ENCODE data around the gene ACBD6.

ACBD6 gene

DNA sequence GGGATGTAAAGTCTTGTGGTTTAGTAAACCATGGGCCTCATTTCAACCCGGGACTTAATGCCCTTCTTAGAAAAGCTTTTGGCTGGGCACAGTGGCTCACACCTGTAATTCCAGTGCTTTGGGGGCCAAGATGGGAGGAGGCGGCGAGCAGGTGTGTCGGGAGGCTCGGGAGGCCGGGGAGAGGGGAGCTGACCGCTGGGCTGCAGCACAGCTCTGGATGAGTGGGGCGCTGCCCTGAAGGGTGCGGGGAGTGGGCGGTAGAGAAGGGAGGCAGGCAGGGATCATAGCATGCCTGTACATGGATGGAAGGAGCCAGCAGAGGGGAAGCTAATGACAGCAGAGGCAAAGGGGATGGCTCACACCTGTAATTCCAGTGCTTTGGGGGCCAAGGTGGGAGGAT, 241.3 kb downstream of the ACBD6 start:
- in situ Hi-C loops (cut with HindIII; ENCODE audit: low sequenced_read_pairs) = no loop called here

DNA sequence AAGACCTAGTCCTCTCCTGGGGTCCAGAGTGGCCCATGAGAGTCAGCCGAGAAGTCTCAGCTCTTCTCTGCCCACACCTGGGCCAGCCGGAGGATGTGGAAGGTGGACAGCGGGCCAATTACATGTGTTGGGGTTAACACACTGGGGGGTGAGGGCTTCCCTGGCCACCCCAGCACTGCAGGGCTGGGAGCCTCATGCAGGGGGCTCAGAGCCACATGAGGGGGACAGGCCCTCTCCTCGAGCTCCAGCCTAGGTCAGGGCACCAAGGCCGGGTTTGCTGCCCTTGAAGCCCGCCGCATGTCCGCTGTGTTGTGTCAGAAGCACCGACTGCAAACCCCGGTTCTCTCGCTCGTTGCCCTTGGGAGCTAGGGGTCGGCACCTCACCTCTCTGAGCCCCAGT, 241.8 kb downstream of the ACBD6 start:
- in situ Hi-C loops (cut with HindIII; ENCODE audit: low sequenced_read_pairs) = no loop called here

DNA sequence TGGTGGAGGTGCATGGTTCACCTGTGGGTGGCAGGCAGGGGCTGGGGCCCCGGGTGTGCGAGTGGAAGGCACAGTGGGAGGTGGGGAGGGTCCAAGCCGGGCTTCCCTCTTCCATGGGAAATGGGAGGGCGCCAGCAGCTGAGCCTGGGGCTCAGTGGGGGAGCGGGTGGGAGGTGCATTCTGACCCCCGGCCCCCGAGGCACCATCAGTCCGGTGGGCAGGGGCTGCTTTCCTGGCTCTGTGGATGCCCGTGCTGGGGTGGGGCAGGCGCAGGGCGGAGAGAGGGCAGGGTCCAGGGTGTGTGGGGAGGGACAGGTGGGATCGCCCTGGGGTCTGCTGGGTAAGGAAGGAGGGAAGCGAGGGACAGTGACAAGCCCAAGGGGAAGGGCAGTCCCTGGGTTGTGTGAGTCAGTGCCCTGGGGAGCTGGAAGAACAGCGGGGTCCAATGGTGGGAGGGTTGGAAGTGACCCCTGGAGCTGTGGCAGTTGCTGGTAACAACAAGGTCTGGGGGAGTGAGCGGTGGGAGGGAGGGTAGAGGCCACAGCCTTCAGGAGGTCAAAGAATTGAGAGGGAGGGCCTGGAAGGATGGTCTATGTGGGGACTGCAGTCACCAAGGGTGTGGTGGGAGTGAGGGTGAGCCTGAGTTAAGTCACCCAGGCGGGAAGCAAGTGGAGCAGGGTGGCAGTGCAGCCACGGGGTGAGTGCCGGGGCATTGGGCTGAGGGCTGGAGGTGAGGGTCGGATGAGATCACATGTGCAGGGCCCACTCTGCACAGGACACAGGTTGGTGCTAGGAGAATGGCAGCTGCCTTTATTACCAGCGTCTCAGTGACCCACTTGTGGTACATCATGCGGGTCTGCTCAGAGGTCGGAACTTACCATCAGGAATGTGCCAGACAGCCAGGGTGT, 242.7 kb downstream of the ACBD6 start:
- in situ Hi-C loops (cut with HindIII; ENCODE audit: low sequenced_read_pairs) = no loop called here

DNA sequence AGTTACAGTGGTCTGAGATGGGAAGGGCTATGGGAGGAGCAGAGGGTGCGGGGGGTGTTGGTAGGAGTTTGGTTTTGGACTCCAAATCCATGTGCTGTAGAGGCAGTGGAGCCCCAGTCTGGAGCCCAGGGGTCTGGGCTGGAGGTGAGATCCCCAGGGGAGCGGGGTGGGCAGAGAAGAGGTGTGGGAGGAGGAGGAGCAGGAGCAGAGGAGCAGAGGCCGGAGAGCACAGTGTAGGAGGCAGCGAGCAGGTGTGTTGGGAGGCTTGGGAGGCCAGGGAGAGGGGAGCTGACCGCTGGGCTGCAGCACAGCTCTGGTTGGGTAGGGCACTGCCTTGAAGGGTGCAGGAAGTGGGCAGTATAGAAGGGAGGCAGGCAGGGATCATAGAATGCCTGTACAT, 243.4 kb downstream of the ACBD6 start:
- in situ Hi-C loops (cut with HindIII; ENCODE audit: low sequenced_read_pairs) = no loop called here

DNA sequence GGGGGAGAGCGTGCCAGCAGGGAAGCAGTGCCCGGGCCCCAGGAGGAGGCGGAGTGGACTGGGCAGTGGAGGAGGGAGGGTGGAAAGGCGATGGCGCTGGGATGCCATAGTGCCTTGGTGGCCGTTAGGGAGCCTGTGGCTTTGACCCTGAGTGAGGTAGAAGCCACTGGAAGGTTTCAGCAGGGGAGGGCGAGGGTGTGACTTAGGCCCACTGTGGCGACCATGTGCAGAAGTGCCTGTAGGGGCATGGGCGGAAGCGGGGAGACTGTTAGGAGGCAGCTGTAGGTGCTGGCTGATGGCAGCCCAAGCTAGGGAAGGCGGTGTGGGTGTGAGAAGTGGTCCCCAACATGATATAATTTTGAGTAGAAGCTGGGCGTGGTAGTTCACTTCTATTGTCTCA, 244.1 kb downstream of the ACBD6 start:
- in situ Hi-C loops (cut with HindIII; ENCODE audit: low sequenced_read_pairs) = no loop called here

DNA sequence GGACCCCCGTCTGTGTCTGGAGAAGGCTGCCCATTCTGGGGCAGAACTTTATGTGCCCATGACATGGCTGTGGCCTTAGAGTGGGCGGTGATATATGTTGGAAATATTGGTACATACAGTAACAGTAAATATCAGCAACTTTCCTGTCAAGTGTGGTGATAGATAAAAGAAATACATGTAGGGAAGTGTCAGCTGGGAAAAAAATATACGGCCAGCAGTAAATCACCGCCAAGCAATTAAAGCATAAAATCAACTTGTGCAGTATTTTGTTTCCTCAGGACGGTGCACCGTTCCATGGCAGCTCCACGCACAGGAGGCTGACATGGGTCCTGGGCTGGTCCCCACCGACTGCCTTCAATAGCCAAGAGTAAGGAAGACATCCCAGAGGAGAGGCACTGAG, 244.9 kb downstream of the ACBD6 start:
- in situ Hi-C loops (cut with HindIII; ENCODE audit: low sequenced_read_pairs) = no loop called here

DNA sequence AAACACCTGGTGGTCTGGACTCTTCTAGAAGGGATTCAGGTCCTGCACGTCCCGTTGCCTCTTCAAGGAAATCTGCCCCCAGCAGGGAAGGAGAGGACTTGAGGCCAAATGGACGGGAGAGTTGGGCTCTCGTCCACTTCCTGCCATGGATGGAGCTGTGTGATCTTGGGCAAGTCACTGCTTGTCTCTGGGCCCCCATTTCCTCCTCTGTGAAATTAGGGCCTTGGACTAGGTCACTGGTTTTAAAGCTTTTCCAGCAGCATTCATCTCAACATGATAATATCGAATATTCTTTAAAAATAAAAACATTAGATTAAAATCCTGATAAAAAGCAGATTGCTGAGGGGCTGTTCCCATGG, 245.4 kb downstream of the ACBD6 start:
- in situ Hi-C loops (cut with HindIII; ENCODE audit: low sequenced_read_pairs) = no loop called here

DNA sequence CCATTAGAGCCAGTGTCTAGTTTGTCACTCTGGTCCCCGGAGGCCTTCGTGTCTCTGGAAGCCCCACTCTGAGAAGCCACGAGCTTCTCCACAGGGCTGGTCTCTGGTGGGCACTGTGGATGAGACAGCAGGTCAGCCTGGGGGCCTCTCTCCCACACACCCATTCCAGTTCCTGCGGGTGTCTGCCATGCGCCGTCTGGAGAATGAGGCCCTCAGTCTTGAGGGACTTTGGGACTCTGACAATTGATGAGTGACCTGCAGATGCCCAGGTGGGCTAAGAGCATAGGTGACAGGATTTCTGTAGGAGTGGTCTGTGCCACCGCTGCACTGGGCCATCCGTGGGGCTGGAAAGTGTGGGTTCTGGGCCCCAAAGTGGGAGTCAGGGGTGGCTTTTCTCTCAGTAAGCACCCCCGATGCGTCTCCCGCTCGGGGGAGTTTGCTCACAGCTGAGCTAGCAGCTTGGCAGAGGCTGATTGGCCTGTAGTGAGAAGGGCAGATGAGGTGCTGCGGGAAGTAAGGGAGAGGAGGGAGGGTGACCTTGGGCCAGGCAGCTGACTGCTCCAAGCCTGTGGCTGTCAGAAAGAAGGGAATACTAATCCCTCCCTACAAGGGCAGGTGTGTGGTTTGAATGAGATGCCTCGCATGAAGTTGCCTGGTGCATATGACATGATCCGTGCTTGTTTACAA, 245.9 kb downstream of the ACBD6 start:
- in situ Hi-C loops (cut with HindIII; ENCODE audit: low sequenced_read_pairs) = no loop called here

DNA sequence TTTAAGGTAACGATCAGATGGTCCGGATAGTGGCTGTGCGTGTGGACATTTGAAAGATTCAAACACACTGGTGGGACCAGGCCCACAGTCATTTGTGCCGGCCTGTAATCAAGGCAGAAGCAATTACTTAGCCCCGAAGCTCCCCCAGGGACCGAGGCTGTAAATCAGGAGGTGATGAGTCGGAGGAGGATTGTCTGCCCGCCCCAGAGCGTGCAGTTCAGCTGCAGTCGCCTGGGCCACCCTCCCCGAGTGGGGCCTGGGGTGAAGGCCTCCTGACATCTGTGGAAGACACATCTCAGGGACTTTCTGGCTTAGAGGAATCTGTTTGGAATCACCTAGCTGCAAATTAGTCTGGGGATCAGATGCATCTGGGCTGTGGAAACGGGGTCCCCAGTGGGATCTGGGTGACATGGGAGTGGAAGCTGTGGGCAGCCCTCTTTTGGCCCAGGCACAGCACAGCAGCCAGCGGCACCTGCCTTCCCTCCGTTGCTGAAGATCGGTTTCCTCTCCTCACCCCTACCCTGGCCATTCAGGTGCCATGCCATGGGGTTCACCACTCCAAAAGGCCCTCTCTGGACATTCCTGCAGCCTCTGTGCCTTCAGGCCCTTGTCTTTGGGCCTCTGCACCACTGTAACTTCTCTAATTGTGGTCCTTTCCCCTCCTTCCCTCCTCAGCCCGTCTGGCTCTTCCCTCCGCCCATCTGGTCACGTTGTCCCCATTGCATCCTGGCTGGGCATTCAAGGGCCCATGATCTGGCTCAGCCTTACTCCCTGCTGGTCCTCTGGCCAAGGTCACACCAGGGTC, 246.6 kb downstream of the ACBD6 start:
- in situ Hi-C loops (cut with HindIII; ENCODE audit: low sequenced_read_pairs) = no loop called here

DNA sequence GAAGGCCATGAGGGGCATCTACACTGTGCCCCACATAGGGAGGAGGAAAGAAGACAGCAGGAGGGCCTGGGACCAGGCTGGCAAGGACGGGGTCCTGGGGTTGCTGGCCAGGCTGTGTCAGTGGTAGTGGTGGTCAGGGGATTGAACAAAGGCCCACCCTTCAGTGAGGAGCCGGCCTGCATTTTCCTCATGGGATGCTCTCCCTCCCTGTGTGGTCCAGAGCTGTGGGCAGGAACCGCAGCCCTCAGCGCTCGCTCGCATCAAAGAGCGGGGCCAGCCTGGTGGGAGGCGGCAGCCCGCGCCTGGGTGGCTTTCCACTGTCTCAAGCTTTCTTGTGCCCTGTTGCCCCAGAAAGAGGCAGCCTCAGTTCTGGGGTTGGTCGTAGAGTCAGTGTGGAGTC, 247.5 kb downstream of the ACBD6 start:
- in situ Hi-C loops (cut with HindIII; ENCODE audit: low sequenced_read_pairs) = no loop called here

DNA sequence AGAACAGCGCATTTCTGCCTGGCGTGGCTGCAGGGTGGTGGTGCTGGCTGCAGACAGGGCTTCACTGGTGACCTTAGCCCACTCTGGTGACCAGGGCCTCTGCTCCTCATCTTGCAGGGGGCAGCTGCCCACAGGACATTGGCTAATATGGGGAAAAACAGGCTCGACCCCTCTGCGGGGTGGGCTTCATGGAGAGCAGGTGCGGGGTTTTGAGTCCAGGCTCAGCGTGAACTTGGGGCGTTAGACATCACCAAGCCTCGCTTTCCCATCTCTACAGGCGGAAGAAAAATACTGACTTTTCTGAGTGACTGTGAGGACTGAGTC, 247.9 kb downstream of the ACBD6 start:
- in situ Hi-C loops (cut with HindIII; ENCODE audit: low sequenced_read_pairs) = no loop called here

DNA sequence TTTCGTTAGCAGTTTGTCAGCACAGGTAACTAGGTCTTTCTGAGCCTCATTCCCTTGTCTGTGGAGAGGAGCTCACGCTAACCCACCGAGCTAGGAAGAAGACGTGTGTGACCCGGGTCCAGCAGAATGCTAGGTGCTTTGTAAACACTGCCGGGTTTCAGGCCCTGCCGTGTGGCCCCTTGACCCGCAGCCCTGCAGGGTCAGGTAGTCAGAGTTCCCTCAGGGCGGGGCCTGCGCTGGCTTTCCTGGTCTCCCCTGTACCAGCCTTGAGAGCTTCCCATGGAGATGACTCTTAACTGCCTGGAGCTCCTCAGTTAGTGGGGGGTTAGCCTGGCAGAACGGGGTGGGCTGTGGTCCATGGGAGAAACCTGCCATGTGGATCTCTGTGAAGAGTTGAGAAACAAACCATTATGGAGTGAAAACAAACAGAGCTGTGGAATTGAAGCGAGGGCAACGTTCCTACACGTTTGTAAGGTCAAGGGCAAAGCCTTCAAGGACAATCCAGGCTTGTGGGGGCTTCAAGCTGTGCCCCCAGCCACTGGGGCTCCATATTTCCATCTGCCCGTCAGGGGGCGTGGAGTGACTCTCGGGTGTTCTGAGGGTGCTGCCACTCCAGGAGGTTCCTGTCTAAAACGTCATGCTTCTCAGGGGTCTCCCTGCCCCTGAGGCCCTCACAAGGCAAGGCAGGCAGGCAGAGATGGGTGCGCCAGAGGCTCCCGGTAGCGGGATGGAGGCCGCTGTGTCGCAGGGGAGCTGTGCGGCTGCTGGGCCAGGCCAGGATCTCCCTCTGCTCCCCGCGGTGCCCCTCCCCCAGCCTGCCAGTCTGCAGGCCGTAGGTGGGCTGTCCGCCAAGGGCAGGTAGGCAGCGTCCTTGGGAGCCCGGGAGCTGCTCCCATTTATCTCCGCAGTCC, 248.5 kb downstream of the ACBD6 start:
- in situ Hi-C loops (cut with HindIII; ENCODE audit: low sequenced_read_pairs) = no loop called here

DNA sequence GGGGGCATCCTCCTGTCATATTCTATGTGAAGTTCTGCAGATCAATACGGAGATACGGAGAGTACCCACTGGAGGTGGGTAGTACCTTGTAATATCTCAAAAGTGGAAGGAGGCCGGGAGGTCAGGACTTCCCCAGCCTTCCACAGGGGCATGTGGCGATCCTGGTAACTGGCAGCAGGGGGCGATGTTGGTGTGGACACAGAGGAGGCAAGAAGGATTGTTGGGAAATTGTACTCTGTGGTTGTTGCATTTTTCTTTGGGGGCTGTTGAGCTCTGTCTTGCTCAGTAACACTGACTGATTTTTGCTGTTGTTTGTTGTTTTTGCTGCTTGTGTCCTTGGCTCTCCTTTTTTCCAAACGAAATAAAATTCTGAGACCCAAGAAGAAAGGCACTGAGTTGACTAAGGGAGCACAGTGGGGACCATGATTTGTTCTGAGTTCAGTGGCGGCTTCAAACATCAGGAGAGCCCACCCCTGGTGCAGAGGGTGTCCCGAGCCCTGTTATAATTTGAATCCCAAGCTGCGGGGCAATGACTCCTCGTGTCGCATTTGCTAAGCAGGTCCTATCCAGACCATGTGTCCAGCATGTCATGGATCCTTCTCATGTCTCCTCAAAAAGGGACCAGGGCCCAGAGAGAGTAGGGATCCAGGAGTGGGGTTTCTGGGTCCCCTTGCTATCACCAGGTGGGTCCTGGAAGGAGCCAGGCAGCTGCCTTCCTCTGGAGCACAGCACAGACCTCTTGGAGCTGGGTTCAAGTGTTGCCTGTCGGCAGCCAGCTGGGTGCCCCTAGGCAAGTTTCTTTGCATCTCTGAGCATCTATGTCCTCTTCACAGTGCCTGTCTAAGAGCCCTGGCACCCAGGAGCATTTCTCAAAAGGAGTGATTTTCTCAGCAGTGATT, 249.5 kb downstream of the ACBD6 start:
- in situ Hi-C loops (cut with HindIII; ENCODE audit: low sequenced_read_pairs) = no loop called here

DNA sequence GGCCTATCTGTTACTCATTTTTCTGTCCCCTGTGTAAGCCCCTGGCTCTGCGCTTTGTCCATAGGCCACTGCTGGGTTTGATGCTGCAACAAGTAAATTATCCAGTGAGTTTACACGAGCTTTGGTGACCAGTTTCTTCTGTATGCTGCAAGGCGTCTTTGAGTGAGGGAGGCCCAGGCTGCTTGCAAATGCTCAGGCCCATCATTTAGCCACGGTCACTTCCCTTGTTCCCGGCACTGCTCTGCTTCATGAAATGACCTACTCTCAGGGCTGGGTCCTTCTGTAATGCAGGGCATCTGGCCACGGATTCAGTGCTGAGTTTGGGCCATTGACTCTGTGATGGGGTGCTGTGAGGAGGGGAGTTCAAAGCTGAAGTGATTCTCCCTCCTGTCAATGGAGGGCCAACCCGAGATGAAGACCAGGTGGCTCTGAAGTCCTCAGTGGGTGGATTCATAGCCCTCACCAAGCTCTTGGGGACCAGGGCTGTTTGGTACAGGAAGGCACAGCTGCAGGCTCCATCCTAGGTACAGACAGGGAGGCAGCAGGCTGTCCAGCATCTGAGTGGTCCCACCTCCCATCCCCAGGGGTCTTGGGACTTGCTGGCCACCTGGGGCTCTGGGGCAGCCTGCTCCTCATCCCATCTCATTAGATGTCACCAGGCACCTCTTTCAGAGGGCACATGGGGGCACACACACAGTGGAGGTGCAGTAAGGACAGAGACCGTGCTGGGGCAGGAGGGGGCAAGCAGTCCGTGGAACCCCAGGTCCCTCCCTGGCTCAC, 250.7 kb downstream of the ACBD6 start:
- in situ Hi-C loops (cut with HindIII; ENCODE audit: low sequenced_read_pairs) = no loop called here

DNA sequence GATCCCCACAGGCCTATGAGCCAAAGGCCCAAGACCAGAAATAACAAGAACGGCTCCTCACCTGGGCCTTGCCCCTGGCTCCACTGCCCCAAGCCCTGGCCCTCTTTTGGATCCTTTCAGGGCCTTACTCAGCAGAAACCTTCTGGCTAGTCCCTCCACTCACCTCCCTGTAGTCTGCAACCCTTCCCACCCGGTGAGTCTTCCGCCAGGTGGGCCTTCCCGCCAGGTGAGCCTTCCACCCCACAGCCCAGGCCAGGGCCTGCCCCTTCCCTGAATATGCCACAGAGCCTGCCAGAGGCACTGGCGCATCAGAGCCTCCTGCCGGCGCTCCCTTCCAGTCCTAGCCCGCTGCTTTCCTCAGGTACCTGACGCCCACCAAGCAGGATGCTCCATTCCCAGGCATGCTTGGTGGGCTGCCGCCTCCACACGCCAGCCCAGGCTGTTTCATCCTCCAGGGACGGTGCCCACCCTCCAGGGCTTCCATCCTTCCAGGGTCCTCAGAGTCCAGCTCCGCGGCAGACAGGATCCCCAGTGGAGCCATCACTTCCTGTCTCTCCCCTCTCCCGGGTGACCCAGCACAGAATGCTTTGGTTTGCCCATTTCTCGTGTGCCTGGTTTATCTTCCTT, 251.4 kb downstream of the ACBD6 start:
- in situ Hi-C loops (cut with HindIII; ENCODE audit: low sequenced_read_pairs) = no loop called here

DNA sequence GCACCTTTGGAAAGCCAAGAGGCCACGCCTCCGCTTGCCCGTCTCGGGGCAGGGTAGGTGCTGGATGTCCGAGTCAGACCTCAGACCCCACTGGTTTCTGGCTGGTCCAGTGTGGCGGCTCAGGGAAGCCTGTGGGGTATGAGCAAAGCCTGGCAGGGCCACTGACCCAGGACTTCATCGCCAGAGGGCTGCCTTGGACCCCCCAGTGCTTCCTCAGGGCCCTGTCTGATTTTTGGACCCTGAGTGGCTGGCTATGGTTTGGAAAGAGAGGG, 251.9 kb downstream of the ACBD6 start:
- in situ Hi-C loops (cut with HindIII; ENCODE audit: low sequenced_read_pairs) = no loop called here

DNA sequence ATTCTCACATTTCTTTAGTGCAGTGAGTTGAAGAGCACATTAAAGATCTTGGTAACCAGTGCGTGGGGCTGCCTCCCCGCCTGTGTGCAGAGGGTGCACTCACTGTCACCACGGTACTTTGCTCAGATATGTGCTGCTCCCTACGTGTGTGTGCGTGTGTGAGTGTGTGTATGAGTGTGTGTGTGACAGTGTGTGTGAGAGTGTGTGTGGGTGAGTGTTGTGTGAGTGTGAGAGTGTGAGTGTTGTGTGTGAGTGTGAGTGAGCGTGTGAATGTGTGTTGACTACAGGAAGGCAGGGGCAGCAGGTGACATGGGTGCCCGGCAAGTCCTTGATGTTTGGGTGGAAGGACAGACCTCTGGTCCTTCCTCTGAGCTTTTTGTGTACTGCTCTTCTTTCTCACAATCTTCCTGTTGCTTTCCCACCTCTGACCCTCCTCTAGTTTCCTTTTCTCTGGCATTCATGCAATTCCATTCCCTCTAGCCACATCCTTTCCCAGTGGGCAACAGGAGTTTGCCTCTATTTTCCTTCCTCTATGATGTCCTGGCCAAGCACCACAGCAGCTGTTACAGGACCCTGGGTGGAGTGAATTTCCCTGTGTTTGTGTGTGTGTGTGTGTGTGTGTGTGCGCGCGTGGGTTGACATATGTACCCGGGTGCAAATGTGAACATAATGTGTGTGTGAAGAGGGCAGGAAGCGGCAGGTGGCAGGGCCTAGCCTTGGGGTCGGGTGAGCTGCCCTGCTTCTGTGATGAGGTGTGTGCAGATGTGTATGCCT, 252.5 kb downstream of the ACBD6 start:
- in situ Hi-C loops (cut with HindIII; ENCODE audit: low sequenced_read_pairs) = no loop called here
